ENCODE measurements around the gene TYW5. TPM values are rescaled to one million over a fixed set of nuclear protein-coding genes. Genes with fewer than 3 reads are reported as not detected.

The TYW5 gene
- polyA plus RNA-seq, 1 donor (not counting 4 experiments of a cell fraction or from before 2014, with no cell fraction given): 9.9 TPM

DNA sequence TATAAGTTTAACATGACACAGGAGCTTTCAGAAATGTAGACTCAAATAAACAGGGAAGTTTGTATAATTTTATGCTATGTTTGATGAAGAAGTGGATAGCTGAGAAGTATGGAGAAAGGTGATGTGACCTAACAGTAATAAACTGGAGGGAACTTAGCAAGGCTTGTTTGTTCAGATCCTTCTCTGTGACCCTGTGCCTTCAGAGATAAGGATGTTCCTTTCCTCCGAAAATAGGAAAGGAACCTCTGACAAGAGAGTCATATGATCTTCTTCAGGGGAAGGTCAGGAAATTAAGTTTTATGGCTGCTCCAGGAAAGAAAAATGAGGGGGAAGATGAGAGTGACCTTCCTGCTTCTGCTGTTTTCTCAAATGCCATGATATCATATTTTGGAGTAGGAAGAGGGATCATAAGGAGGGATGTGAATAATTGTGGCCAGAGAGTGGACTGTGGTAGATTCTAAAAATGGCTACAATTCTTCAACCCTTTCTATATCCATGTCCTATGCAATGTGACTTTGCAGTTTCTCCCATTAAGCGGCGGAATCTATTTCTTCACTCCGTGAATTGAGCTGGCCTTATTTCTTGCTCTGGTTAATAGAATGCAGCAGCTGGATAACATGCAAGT is 52.7 kb downstream of the TYW5 start:
- dilution Hi-C loops (cut with MboI; ENCODE audit: extremely low pct_ligation_motif_present, low sequenced_read_pairs): no loop called here
- H3K79me2 ChIP-seq (ENCODE audit: control insufficient read depth, insufficient read depth, low read length): no peaks in the 10 kb centered on the region
- FAIRE-seq: no peak

DNA sequence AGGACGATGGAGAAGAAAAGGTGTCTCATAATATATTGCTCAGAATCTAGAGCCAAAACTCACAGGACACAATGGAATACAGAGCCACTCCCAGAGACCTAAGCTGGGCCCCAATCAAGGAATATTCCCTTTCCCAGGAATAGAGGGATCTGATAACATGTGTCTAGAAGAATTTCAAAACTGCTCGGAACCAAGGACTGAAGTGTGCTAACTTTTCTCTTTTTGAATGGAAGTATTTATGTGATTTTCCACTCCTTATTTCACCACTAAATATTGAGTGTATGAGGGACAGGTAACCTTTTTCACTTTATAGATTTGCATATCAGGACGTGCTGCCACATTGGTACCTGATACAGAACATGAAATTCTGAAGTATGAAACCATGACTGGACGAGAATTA is 53.3 kb downstream of the TYW5 start:
- Histone ChIP-seq H3K36me3 (ENCODE audit: control insufficient read depth in 2 of 2, extremely low read depth in 1 of 2, insufficient read depth in 2 of 2, low read length in 2 of 2) (no peaks in the 10 kb centered on the region), H3K9ac (ENCODE audit: control insufficient read depth, extremely low read depth, insufficient read depth, low read length) (no peak overlapping the region), H3K79me2 (ENCODE audit: control insufficient read depth, insufficient read depth, low read length) (no peaks in the 10 kb centered on the region), H3K27ac (ENCODE audit: control insufficient read depth, insufficient read depth, low read length) (no peak overlapping the region), H3K9me1 (ENCODE audit: control insufficient read depth, extremely low read depth, insufficient read depth, low read length) (no peaks in the 10 kb centered on the region), H3K4me3 (ENCODE audit: control insufficient read depth in 2 of 3, extremely low read depth in 1 of 3, insufficient read depth in 2 of 3, low read depth in 1 of 3, low read length in 3 of 3) (no peak overlapping the region), H3K27me3 (ENCODE audit: control insufficient read depth, extremely low read depth, insufficient read depth, low read length) (no peaks in the 10 kb centered on the region), H3K4me1 (ENCODE audit: control insufficient read depth, extremely low read depth, insufficient read depth, low read length) (no peaks in the 10 kb centered on the region), H3K4me2 (ENCODE audit: control insufficient read depth, extremely low read depth, insufficient read depth, low read depth, low read length) (no peak overlapping the region), H2AFZ (ENCODE audit: control insufficient read depth, low read length) (no peak overlapping the region), H3K9me3 (ENCODE audit: control insufficient read depth, low read depth, low read length) (no peaks in the 10 kb centered on the region), H4K20me1 (ENCODE audit: control insufficient read depth, extremely low read depth, insufficient read depth, low read length) (no peaks in the 10 kb centered on the region)
- TF ChIP-seq, protein P1, sequence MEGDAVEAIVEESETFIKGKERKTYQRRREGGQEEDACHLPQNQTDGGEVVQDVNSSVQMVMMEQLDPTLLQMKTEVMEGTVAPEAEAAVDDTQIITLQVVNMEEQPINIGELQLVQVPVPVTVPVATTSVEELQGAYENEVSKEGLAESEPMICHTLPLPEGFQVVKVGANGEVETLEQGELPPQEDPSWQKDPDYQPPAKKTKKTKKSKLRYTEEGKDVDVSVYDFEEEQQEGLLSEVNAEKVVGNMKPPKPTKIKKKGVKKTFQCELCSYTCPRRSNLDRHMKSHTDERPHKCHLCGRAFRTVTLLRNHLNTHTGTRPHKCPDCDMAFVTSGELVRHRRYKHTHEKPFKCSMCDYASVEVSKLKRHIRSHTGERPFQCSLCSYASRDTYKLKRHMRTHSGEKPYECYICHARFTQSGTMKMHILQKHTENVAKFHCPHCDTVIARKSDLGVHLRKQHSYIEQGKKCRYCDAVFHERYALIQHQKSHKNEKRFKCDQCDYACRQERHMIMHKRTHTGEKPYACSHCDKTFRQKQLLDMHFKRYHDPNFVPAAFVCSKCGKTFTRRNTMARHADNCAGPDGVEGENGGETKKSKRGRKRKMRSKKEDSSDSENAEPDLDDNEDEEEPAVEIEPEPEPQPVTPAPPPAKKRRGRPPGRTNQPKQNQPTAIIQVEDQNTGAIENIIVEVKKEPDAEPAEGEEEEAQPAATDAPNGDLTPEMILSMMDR (optimal IDR thresholded peaks at IDR 0.05 in 1 of 3, IDR thresholded peaks at IDR 0.05 in 1 of 3, conservative IDR thresholded peaks at IDR 0.05 in 1 of 3; ENCODE audit: extremely low read depth in 1 of 3, insufficient read depth in 2 of 3, low read length in 3 of 3): no peak
- no peak for TF ChIP-seq EZH2 (IDR thresholded peaks at IDR 0.05; ENCODE audit: low read length)
- dilution Hi-C loops (cut with MboI; ENCODE audit: extremely low pct_ligation_motif_present, low sequenced_read_pairs): no loop called here
- DNase-seq (ENCODE audit: low read depth, low spot score) (no peak), FAIRE-seq (no peak)

More for the DNA sequence above, 52.7 kb downstream of the TYW5 start:
- Histone ChIP-seq H3K4me3 (ENCODE audit: control insufficient read depth in 2 of 3, extremely low read depth in 1 of 3, insufficient read depth in 2 of 3, low read depth in 1 of 3, low read length in 3 of 3) (no peak overlapping the region), H2AFZ (ENCODE audit: control insufficient read depth, low read length) (no peak overlapping the region), H3K9me3 (ENCODE audit: control insufficient read depth, low read depth, low read length) (no peaks in the 10 kb centered on the region), H3K36me3 (ENCODE audit: control insufficient read depth in 2 of 2, extremely low read depth in 1 of 2, insufficient read depth in 2 of 2, low read length in 2 of 2) (no peaks in the 10 kb centered on the region), H3K4me1 (ENCODE audit: control insufficient read depth, extremely low read depth, insufficient read depth, low read length) (no peaks in the 10 kb centered on the region), H3K9ac (ENCODE audit: control insufficient read depth, extremely low read depth, insufficient read depth, low read length) (no peak overlapping the region), H3K9me1 (ENCODE audit: control insufficient read depth, extremely low read depth, insufficient read depth, low read length) (no peaks in the 10 kb centered on the region), H3K27me3 (ENCODE audit: control insufficient read depth, extremely low read depth, insufficient read depth, low read length) (no peaks in the 10 kb centered on the region), H3K27ac (ENCODE audit: control insufficient read depth, insufficient read depth, low read length) (no peak overlapping the region), H4K20me1 (ENCODE audit: control insufficient read depth, extremely low read depth, insufficient read depth, low read length) (no peaks in the 10 kb centered on the region), H3K4me2 (ENCODE audit: control insufficient read depth, extremely low read depth, insufficient read depth, low read depth, low read length) (no peak overlapping the region)
- no peak for DNase-seq (ENCODE audit: low read depth, low spot score)
- no peak for TF ChIP-seq EZH2 (IDR thresholded peaks at IDR 0.05; ENCODE audit: low read length)
- TF ChIP-seq, protein P1 (optimal IDR thresholded peaks at IDR 0.05 in 1 of 3, IDR thresholded peaks at IDR 0.05 in 1 of 3, conservative IDR thresholded peaks at IDR 0.05 in 1 of 3; ENCODE audit: extremely low read depth in 1 of 3, insufficient read depth in 2 of 3, low read length in 3 of 3): no peak

Data from keratinocyte (primary cell).